ENCODE measurements around the gene SNRNP48.

GRCh38 chr6:7561153-7561964 lies 28.6 kb upstream of the SNRNP48 start:
- TF ChIP-seq CTCF (conservative IDR thresholded peaks at IDR 0.05; ENCODE audit: low read depth, low read length) (no peak), EZH2 (IDR thresholded peaks at IDR 0.05; ENCODE audit: borderline replicate concordance, low read depth, low read length, poor library complexity, severe bottlenecking) (no peak)
